Measurements from ENCODE around the gene NPPC.
"Not testable (repeated sequence)": the region's sequence is repeated elsewhere in the genome, so short reads cannot be mapped to it uniquely, and the experiment has no call there.

NPPC gene

GRCh38 chr2:231883468-231883881 lies 42.7 kb downstream of the NPPC start:
- DNase-seq: no peak

DNA sequence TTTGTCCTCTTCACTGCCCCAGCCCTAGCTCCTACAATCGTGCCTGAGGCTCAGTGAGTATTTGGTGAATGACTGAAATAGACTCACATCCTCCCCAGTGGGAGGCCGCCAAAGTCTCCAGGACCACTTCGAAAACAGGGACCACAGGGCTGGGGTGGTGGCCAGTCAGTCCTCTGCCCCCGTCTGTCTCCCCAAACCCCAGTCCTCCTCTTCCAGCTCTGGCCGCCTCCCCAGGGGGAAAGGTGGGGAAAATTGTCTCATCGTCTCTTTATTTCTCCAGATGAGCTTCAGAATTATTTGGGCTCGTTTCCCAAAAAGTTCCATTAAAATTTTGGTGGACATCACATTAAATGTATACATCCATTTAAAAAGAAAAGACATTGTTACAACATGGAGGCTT lies 43.5 kb downstream of the NPPC start:
- DNase-seq: no peak

- DNase-seq: not testable (repeated sequence)
Measured at GRCh38 chr2:231880371-231880770, 45.8 kb downstream of the NPPC start.

GRCh38 chr2:231879216-231879615 lies 47.0 kb downstream of the NPPC start:
- no peak for DNase-seq

DNA sequence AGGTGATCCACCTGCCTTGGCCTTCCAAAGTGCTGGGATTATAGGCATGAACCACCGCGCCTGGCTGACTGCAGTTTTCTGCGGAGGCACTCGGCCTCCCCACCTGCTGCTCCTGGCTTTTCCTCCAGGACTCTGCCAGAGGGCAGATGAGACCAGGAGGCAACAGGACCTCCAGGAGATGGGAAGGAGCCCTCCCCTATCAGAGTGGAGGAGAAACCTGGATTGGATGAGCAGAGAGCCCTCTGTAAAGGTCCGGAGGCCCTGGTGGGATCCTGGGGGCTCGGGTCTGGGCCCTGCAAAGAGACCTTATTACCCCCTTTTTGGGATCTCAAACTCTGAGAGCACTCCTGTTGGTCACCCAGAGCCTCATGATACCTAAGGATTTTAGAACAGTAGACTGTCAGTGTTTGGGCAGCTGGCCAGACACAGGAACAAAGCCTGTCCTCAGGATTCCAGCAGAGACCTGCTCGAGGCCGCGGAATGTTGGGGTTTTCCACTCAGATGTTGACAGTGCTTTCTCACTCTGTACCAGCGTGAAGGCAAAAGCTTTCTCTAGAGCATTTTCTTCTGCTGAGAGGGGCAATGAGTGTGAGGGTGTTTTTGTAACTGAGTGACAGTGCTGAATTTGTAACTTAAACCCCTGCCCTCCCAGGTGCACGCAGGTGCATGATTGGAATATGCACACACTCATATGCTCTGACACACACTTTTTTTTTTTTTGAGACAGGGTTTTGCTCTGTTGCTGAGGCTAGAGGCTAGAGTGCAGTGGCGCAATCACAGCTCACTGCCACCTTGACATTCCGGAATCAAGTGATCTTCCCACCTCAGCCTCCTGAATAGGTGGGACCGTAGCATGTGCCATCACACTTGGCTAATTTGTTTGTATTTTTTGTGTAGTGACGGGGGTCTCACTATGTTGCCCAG lies 48.4 kb downstream of the NPPC start:
- no peak for DNase-seq

DNA sequence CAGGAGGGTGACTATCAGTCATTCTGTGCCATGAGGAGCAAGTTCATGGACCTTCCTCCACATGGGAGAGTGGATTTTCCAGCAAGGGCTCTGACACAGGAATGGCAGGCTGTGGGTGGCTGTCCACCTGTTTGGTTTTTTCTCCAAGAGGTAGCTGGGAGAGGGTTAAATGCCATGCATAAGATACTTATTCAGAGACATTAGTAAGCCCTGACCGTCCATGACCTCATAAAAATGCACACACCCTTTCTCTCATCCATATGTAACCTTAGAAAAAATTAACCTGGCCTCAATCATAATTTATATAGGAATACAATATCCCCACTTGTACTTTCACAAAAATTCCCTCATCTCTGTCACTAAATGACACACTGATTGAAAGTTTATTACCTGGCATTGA lies 51.3 kb downstream of the NPPC start:
- DNase-seq: no peak
